HG02642 (cell line): ENCODE results near the gene MGAT4A.
"Not testable (repeated sequence)": the region's sequence is repeated elsewhere in the genome, so short reads cannot be mapped to it uniquely, and the experiment has no call there.

Experiments
- ATAC-seq: cut with Tn5 transposase; IDR thresholded peaks from one replicate; pipeline ENCODE4 v1.9.1; 2021; ENCODE audit warnings: mild to moderate bottlenecking; ENCODE audit not compliant: unreplicated experiment, poor library complexity

Gene MGAT4A

GRCh38 chr2:98615481-98615880, 115.5 kb downstream of the MGAT4A start:
- no peak for ATAC-seq

DNA sequence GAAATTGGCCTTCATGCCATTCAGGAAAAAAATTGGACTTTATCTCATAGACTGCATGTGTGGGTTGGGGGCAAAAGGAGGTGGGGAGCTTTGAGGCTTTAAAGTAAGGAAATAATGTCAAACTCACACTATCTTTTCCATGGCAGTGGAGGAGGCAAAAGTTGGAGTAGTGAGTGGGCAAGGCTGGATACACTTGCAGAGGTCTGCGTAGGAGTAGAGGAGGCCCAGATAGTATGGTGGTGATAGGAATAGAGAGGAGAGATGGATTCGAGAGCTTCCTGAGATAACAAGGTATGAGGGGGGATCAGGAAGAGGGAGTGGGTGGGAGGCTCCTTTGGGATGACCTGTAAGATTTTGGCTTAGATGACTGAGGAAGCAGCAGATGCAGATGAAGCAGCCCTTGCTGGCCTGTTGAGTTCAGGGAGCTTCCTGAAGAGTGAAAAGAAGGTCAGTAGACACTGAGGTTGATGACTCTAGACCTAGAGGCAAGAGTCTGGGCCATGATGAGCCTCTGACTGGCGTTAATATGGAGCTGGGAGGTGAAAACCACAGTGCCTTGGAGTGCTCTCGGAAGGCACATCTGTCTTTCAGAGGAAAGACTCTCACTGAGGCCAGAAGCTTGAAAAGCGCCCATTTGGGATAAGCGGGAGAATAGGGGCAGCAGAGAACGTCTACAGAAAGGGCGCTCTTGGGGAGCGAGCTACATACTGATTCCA, 116.8 kb downstream of the MGAT4A start:
- ATAC-seq: no peak

DNA sequence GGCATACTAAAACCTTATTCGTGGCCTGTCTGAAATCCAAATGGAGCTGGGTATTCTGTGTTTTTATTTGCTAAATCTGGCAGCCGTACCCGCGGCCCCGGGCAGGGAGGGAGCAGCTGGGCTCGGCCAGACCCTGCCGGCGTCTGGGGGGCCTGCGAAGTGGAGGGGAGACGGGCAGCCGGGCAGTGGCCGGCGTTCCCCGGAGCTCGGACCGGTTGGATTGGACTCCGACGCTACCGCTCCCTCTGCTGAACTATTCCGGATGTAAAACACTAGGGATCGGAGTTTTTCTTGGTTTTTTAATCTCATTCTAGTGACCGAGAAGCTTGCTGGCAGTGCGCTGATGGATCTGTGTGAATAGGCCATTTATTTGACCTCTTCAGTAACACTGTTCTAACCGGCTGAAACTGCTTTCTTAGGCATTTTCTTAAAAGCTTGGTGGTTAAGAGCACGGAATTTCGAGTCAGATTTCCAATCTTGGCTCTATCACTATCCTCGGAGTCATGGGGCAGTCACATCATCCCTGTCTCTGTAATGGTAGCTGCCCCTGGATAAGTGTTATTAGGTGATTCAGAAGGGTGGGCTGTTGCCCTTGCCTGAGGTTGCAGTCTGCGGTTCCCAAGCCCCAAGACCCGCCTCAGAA, 121.8 kb downstream of the MGAT4A start:
- ATAC-seq: peak; percentile 16

DNA sequence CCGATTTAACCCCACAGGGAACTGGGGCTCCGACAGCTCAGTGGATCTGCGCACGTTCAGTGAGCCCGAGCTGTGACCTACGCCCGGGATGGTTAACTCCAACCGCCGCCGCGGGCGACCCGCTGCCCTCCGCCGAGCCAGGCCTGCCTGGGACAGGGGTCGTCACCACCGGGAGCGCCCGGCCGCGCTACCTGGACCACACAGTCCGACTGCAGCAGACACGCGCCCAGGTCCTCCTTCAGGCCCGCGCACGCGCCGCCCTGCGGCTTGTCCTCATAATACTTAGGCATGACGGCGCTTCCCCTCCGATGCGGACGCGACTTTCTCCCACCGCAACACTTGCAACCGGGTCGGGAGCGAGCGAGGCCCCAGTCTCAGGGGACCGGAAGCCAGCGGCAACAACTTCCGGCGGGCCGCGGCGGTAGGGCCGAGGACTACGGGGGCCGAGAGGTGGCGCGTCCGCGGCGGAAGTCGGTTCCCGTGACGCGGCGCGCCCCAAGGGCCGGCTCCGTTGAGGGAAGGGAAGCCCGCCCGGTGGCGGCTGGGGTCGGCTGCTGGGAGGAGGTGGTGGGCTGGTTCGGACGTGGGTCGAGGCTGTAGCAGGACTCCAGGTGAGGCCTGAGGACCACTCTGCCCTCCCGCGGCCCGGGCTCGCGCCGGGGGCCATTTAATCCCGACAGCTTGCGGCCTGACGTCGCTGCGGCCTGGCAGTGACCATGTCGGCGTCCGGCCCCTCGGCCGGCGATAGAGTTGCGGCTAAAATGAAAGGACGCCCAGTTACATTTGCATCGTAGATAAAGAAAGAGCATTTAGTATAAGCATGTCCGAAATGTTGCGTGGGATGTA, 122.6 kb downstream of the MGAT4A start, which contains the start of the genes COA5 and UNC50:
TSS of gene COA5 (minus strand) at position 397 of the 846 bp plus-strand sequence. CDS start at position 290, 107 bp downstream.
TSS of gene UNC50 (plus strand) at position 474 of the 846 bp plus-strand sequence. CDS start 1,171 bp downstream, outside the sequence.
- ATAC-seq: peak; percentile 92

DNA sequence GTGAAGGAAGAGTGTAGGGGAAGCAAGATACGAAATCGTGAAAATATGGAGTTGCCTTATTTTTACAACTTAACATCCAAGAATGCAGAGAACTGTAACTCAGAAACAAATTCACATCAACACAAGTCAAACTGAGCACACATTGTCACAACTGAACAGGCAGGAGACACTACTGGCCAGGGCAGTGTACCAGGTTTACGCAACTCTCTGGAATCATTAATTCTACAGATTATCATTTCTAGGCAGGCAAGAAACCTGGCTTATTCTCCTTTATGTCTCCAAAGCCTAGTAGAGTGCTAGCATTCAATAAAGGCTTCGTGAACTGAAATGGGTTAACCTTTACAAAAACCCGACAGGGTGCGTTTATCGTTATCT, 123.2 kb downstream of the MGAT4A start:
- no peak for ATAC-seq

- no peak for ATAC-seq
Observed at GRCh38 chr2:98607104-98607503, 123.8 kb downstream of the MGAT4A start.

DNA sequence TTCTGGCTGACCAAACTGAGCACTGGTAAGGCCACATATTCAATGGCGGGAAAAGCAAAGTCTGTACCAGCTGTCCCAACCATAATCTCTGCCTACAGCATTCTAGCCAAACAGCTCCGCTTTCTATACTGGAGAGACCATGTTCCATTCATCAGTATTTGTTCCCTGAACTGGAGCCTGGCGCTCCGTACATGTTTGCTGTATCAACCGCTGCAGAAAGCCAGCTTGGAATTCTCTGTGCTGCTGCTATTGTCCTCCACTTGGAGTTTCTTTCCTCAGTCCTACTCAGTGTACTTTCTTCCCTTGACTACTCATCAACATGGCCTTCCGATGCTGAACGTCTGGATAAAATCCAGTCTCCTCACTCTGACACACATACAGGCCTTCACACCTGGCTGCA, 124.5 kb downstream of the MGAT4A start:
- ATAC-seq: no peak

GRCh38 chr2:98605076-98605475, 125.9 kb downstream of the MGAT4A start:
- no peak for ATAC-seq

- ATAC-seq: no peak
Observed at GRCh38 chr2:98604547-98604946, 126.4 kb downstream of the MGAT4A start.

GRCh38 chr2:98601532-98602132, 129.3 kb downstream of the MGAT4A start:
- peak; percentile 74 for ATAC-seq

GRCh38 chr2:98598781-98599428, 132.0 kb downstream of the MGAT4A start:
- no peak for ATAC-seq

DNA sequence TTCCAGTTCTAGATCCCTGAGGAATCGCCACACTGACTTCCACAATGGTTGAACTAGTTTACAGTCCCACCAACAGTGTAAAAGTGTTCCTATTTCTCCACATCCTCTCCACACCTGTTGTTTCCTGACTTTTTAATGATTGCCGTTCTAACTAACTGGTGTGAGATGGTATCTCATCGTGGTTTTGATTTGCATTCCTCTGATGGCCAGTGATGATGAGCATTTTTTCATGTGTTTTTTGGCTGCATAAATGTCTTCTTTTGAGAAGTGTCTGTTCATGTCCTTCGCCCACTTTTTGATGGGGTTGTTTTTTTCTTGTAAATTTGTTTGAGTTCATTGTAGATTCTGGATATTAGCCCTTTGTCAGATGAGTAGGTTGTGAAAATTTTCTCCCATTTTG, 136.3 kb downstream of the MGAT4A start:
- ATAC-seq: not testable (repeated sequence)

- no peak for ATAC-seq
Observed at GRCh38 chr2:98592565-98592964, 138.4 kb downstream of the MGAT4A start.

- ATAC-seq: no peak
Observed at GRCh38 chr2:98589489-98589888, 141.4 kb downstream of the MGAT4A start.

GRCh38 chr2:98588880-98589431, 142.0 kb downstream of the MGAT4A start:
- no peak for ATAC-seq

DNA sequence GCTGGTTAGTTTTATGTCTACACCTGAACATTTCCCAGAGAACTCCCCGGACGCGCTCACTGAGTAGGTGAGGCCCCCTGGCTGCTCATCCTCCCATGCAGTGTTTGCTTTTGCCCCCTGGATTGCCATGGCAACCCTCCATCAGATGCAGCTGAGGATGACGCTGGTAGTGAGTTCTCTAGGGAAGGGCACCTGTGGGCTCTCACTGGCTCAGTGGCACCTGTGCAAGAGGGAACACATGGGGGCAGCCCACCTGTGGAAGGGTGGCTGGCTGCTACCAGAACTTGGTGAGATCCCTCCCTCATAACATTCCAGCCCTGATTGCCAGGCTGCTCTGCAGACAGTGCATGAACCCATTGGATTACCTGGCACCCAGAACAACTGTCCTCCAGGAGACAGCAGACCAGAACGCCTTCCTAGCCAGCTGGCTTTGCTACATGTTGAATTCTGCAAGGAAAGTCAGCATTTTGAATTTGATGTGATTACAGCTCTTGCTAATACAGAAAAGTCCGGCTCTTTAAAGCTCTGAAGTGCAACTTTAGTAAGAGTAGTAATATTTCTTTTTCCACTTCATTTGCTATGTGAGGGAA, 144.3 kb downstream of the MGAT4A start:
- ATAC-seq: no peak

DNA sequence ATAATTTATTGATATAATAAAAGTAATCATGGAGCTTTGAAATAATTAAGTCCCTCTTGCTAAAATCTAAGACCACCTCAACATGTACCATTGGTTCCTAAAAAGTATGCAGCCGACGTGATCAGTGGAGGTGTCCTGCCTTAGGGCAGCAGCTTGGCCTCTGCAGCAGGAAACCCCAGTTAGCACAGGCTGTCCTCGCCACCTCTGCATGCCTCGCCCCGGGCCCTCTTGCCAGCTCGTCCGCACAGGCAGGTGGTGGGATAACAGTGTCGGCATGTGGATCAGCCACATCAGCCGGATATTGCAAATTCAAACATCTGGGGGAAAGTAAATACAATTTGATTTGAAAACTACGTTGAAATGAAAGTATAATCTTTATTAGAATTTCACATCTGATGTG, 145.5 kb downstream of the MGAT4A start:
- ATAC-seq: no peak

DNA sequence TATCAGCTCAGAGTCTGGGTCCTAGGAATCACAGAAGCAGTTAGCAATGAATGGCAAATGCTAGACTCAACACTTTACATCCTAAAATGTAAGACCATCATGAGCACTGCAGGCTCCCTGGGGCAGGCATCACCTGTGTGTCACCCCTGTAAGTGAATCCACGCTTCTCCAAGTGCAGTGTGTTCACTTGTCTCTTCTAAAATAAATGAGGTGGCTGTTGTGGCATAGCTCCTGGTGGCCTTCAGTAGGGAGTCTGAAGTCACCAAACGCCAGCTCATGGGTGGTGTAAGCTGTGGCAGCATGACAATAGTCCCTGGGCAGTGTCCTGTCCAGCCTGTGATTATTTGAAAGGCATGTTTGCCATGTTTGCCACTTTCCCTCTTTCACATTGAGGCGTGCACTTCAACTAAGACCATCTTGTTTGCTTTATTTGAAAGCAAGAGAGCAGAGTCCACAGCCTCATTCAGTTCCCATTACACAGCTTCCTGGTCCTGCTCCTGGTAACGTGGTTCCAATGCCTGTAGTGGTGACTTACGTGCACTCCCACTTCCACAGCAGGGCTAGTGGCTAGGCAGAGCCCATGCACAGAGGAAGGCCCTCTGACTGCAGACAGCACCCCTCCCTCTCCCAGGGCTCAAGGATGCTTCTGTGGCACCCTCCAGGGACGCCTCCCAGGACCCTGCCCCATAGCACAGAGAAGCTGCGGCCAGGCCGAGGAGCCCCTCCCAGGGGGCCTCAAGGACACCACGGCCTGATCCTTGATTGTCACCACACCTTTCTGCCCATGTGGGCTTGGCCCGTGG, 146.9 kb downstream of the MGAT4A start:
- ATAC-seq: no peak

DNA sequence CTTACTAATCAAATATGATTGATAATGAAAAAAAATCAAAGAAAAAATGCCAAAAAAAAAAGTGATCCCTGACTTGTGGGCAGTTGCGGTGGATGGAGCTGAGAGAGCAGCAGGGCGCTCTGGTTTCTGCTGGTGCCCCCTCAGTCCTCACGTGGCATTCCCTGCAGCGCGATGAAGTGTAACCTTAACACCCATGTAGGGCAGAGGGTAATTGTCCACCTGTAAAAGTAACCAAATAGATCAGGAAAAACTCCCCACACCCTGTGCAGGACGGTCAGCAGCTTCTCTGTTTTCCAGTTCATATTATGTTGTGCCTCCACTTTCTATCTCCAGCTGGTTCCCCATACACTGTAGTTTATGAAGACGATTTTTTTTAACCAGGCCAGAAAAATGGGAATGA, 147.7 kb downstream of the MGAT4A start:
- no peak for ATAC-seq
